ENCODE results near the gene SLC41A3. TPM values are rescaled to one million over a fixed set of nuclear protein-coding genes. Genes with fewer than 3 reads are reported as not detected.

SLC41A3 gene
- polyA plus RNA-seq, result 156 and 232 TPM in 2 replicates

DNA sequence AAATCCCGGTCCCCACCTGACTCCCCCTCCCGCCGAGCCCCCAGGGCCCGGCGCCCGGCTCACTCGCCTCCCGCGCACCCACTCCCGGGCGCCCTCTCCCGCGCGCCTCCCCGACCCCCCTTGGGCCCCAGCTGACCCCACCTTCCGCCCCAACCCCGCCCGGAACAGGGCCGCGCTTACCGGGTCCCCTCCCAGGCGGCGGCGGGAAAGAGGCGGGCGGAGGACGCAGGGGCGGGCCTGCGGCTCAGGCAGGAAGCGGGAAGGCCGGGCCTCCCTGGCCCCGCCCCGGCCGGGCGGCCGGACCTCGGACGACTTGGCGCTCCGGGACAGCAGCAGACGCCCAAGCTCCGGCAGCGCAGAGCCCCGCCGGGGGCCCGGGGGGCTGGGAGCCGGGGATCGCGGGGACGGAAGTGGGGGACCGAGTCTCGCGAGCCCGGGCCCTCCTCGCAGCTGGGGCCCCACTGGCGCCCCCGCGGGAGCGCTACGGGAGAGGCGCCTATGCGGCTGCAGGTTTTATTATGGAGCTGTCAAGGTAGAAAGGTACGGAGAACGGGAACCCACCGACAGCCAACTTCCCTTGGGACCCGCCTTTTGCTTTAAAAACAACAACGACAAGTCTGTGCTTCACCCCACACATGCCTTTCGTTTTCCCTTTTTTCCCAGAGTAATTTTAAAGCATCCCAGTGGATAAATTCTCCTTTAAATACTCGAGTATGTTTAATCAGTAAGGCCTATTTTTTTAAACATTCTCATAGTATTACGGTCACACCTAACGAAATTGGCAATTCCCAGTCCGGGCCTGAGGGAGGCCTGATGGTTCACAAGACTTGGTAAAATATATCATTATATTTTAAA lies at the start of gene SLC41A3:
SLC41A3 (minus strand) TSS at position 212 of the 855 bp plus-strand sequence. CDS start 15,905 bp downstream, outside the sequence.

DNA sequence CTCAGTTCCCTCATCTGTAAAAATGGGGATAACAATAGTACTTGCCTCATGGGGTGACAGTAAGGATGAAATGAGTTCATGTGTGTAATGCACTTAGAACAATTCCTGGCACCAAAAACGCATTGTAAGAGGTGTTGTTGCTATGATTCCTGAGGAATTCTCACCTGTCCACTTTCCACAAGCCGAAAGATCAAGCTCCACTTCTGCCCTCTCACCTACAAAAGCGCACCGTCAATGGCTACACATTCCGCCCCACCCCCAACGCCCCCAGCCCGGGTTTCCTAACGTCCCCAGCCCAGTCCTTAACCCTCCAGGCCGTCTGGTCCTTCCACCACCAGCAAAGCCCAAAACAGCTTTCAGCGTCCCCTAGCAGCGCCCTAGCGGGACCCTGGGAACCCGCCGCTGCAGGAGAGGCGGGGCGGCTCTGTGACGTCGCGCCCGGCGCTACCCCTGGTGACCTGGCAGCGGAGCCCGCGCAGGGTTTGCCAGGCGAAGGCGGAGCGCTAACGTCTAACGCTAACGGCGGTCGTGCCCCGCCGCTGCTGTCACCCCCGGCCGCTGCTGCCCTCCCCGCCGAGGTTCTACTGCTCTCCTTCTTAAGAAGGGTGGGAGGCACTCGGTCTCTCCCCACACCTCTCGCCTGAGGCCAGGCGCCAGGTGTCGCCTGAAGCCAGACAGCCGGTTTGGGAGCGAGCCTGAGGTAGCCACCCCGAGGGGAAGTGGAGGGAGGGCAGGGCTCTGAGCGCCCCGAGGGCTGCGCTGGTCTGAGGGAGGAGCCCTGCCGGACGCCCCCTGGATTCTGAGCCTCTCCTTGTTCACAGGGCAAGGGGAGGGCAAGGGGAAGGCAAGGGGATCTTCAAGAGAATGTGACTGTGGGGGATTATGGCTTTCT lies 115.0 kb downstream of the SLC41A3 start, which contains the start of gene ROPN1B:
ROPN1B (plus strand) TSS at position 478 of the 892 bp plus-strand sequence. CDS start 2,877 bp downstream, outside the sequence.

Other genes starting within 250 kb of the SLC41A3 start
- gene ROPN1B, start 114.9 kb downstream of the SLC41A3 start, polyA plus RNA-seq, result 2.8 and 3.9 TPM in 2 replicates
- gene ALDH1L1, start 96.5 kb upstream of the SLC41A3 start, polyA plus RNA-seq, result 4.2 and 4.9 TPM in 2 replicates

All from Purkinje cell (primary cell).